Fibroblast of villous mesenchyme (primary cell): ENCODE measurements around the gene KCNAB2. TPM values are rescaled to one million over a fixed set of nuclear protein-coding genes. Genes with fewer than 3 reads are reported as not detected.

Source experiments
- DNase-seq: peaks from one replicate; pipeline ENCODE4 v3.0.0-alpha.2; 2010; ENCODE audit warnings: low read depth
- H3K4me3 ChIP-seq: 2 replicates; pipeline ENCODE4 v1.5.1; 2011; ENCODE audit warnings: low read depth, mild to moderate bottlenecking, low read length
- CTCF ChIP-seq: IDR thresholded peaks from 2 replicates; pipeline ENCODE4 v1.5.1; 2012; ENCODE audit warnings: low read depth, mild to moderate bottlenecking, low read length; ENCODE audit not compliant: insufficient read depth
- total RNA-seq: library from RNA; depleted of rRNA; stranded (reverse); fragments of >200 nt; gene quantifications from 2 replicates; pipeline ENCODE4 v1.2.3, GENCODE V29; 2012

The KCNAB2 gene
- 2.6 and 3.5 TPM in 2 replicates for total RNA-seq

DNA sequence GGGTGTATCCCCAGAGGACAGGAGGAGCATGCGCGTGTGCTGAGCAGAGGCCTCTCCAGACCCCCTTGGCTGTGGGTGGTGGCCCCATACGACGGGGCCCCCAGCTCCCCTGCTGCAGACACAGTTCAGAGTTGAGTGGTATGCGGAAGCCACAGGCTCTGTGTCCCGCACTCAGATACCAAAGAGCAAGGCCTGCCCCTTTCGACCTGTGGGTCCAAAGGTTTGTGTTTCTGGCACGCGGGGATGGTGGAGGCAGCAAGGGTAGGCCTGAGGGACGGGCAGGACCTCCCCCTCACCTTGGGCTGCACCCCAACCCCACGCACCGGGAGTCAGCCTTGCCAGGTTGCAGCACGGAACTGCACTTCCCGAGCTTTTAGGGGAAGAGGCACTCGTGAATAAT, at the start of gene KCNAB2:
TSS of gene KCNAB2 (plus strand) at position 328 of the 400 bp plus-strand sequence. CDS start 5,649 bp downstream, outside the sequence.
- TF ChIP-seq CTCF, result no peak
- DNase-seq, result no peak
- H3K4me3 ChIP-seq, result no peak within 1 kb of the TSS

DNA sequence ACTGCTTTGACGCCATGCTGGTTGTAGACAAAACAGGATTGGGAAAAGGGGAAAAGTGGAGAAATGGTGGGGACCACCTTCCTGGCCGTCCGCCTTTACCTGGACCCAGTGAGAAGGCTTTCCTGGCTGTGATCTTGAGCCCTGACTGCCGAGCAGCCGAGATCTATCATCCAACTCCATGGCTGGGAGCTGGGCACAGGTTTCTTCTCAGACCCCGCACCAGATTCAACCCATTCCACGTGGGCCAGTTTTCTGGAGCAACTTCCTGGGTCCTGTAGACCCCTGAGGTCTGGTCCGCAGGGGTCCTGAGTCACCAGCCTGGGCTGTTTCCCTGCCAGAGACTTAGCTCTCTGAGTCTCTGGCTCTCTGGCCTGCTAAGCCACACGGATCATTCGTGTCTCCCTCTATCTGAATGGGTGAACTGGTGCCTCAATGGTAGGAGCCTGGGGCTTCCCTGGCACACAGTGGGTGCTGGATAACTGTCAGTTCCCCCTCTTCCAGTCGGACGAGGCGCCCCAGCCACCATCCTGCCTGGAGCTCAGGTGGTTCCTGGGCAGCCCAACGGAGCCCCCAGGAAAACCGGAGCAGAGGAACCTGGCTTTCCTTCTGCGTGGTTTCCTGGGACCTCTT, 48.9 kb upstream of the KCNAB2 start:
- no peak for TF ChIP-seq CTCF
- DNase-seq, result no peak

GRCh38 chr1:5997316-5997715, 48.4 kb upstream of the KCNAB2 start:
- DNase-seq, result no peak
- TF ChIP-seq CTCF, result no peak
- no peak overlapping the region for H3K4me3 ChIP-seq

More for the DNA sequence above, 48.9 kb upstream of the KCNAB2 start:
- no peak overlapping the region for H3K4me3 ChIP-seq

- TF ChIP-seq CTCF, result no peak
- DNase-seq, result no peak
- H3K4me3 ChIP-seq, result no peak overlapping the region
Observed at GRCh38 chr1:5998051-5998905, 47.4 kb upstream of the KCNAB2 start.

GRCh38 chr1:5998906-5999301, 46.8 kb upstream of the KCNAB2 start:
- TF ChIP-seq CTCF, result no peak
- no peak for DNase-seq
- H3K4me3 ChIP-seq, result no peak overlapping the region

GRCh38 chr1:5999711-6000443, 45.8 kb upstream of the KCNAB2 start:
- no peak overlapping the region for H3K4me3 ChIP-seq
- no peak for TF ChIP-seq CTCF
- DNase-seq, result no peak
